ENCODE results near the gene ZFYVE1.

ZFYVE1 gene

DNA sequence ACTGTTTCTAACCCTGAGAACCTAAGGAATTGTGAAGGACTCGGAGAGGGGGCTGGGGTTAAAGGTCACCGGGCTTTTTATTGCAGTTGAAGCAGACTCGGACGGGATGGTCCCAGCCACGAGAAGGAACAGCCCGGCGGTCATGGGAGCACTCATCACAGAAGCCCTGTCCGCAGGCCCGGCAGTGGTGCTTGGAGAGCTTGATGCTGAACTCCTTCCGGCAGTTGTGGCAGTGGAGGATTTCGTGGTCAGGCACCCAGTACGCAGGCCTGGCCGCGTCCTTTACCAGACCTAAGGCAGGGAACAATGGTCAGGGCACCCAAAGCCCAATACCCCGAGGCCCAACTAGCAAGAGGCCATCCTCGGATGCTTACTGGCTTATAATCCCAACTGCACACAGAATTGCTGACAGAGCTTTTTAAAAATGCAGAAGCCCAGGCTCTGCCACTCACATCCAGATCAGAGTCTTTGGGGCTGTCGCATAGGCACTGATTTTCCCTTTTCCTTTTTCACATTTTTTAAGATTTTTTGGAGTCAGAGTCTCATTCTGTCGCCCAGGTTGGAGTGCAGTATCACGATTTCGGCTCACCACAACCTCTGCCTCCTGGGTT is 56.0 kb downstream of the ZFYVE1 start:
- TF ChIP-seq, protein P1, sequence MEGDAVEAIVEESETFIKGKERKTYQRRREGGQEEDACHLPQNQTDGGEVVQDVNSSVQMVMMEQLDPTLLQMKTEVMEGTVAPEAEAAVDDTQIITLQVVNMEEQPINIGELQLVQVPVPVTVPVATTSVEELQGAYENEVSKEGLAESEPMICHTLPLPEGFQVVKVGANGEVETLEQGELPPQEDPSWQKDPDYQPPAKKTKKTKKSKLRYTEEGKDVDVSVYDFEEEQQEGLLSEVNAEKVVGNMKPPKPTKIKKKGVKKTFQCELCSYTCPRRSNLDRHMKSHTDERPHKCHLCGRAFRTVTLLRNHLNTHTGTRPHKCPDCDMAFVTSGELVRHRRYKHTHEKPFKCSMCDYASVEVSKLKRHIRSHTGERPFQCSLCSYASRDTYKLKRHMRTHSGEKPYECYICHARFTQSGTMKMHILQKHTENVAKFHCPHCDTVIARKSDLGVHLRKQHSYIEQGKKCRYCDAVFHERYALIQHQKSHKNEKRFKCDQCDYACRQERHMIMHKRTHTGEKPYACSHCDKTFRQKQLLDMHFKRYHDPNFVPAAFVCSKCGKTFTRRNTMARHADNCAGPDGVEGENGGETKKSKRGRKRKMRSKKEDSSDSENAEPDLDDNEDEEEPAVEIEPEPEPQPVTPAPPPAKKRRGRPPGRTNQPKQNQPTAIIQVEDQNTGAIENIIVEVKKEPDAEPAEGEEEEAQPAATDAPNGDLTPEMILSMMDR (IDR thresholded peaks at IDR 0.05) = no peak
- Histone ChIP-seq H3K27me3 (no peaks in the 10 kb centered on the region), H3K36me3 (peaks cover 64 to 89% (median 83%) of the 10 kb centered on the region in 3 donors), H3K27ac (no peak overlapping the region), H3K4me3 (no peak overlapping the region), H3K4me1 (no peaks in the 10 kb centered on the region), H3K9me3 (no peaks in the 10 kb centered on the region)
- intact Hi-C loops (cut with DNase I; ENCODE audit: low total_unique reads) = no loop called here
- no peak for DNase-seq

DNA sequence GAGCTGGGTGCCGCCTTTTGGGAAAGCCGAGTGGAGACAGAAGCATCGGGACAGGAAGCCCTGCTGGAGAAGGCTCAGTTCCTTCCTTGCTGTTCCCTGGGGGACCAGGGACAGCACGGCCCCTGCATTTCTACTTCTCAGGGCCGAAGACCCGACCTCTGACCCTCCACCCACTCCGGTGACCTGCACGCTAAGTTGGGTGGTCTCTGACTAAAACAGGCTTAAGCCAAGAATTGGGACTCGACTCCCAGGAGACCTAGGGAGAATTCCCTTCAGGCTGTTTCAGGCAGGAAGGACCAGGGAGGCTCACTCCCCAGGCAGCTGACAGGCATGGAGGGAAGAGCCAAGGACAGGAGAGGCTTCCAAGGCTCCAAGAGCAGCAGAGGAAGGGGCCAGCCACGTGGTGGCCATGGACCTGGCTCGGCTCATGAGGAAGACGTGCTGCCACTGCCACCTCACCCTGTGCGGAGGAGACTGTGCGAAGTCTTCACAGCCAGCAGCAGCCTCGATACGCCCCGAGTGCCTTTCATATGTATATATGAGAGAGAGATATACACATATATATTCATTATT is 56.8 kb downstream of the ZFYVE1 start:
- H3K9me3 ChIP-seq = no peaks in the 10 kb centered on the region
- TF ChIP-seq, protein P1 (IDR thresholded peaks at IDR 0.05) = no peak
- H3K4me1 ChIP-seq = no peaks in the 10 kb centered on the region
- intact Hi-C loops (cut with DNase I; ENCODE audit: low total_unique reads) = no loop called here
- H3K27me3 ChIP-seq = no peaks in the 10 kb centered on the region
- no peak for DNase-seq
- peaks cover 58 to 84% (median 75%) of the 10 kb centered on the region in 3 donors for H3K36me3 ChIP-seq
- H3K27ac ChIP-seq = no peak overlapping the region
- no peak overlapping the region for H3K4me3 ChIP-seq

DNA sequence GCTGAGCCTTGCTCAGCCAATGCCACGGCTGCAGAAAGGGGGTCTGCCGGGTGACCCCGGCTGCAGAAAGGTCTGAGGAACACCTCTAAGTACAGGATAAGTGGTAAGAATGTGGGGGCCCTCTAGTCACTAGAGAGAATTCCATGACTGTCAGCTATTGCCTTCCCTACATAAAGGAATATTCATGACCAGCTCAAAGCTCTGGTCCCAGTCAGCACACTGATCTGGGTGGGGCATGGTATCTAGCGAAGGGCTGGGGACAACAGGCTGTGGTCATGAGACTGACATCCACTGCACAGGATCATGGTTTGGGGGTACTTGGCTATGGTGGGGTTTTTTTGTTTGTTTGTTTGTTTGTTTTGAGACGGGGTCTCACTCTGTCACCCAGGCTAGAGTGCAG is 58.6 kb downstream of the ZFYVE1 start:
- H3K9me3 ChIP-seq = no peaks in the 10 kb centered on the region
- no peaks in the 10 kb centered on the region for H3K27me3 ChIP-seq
- H3K4me3 ChIP-seq = no peak overlapping the region
- intact Hi-C loops (cut with DNase I; ENCODE audit: low total_unique reads) = no loop called here
- TF ChIP-seq, protein P1 (IDR thresholded peaks at IDR 0.05) = no peak
- DNase-seq = no peak
- no peak overlapping the region for H3K27ac ChIP-seq
- peaks cover 40 to 70% (median 57%) of the 10 kb centered on the region in 3 donors for H3K36me3 ChIP-seq
- H3K4me1 ChIP-seq = no peaks in the 10 kb centered on the region

DNA sequence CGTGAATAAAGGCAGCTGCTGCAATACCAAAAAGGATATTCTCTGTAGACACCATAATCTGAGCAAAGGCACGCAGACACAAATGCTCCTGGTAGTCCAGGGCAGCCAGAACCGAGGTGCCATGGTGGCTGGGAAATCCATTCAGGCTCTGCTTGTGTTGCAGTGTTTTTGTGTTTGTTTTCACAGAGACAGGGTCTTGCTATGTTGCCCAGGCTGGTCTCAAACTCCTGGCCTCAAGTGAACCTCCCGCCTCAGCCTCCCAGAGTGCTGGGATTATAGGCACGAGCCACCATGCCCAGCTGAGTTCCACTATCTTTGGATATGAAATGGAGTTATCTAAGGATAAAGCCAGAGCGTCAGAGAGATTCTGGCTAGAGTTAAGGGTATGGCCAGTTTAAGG is 60.9 kb downstream of the ZFYVE1 start:
- no peak for DNase-seq
- TF ChIP-seq, protein P1 (IDR thresholded peaks at IDR 0.05) = no peak
- intact Hi-C loops (cut with DNase I; ENCODE audit: low total_unique reads) = no loop called here
- Histone ChIP-seq H3K9me3 (no peaks in the 10 kb centered on the region), H3K4me3 (no peak overlapping the region), H3K27ac (no peak overlapping the region), H3K4me1 (no peaks in the 10 kb centered on the region), H3K27me3 (no peaks in the 10 kb centered on the region), H3K36me3 (peaks cover 24 to 54% (median 39%) of the 10 kb centered on the region in 3 donors)

DNA sequence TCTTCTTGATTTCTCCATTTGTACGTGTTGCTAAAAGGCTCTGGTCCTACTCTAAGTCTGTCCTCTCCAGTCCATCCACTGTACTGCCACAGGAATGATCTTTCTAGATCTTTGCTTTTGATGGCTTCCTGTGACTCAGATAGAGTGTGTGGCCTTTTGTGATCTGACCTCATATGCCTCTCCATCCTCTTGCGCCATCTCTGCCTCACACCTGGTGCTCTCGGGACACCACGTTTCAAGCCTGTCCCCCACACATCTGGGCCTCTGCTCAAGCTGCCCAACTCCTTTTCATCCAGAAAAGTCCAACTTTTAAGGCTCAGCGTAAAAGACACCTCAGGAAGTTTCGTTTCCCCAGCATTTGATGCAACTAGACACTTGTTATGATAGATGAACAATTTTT is 61.7 kb downstream of the ZFYVE1 start:
- no peaks in the 10 kb centered on the region for H3K27me3 ChIP-seq
- no peak overlapping the region for H3K4me3 ChIP-seq
- no peak overlapping the region for H3K27ac ChIP-seq
- intact Hi-C loops (cut with DNase I; ENCODE audit: low total_unique reads) = no loop called here
- H3K4me1 ChIP-seq = no peaks in the 10 kb centered on the region
- DNase-seq = no peak
- TF ChIP-seq, protein P1 (IDR thresholded peaks at IDR 0.05) = no peak
- no peaks in the 10 kb centered on the region for H3K9me3 ChIP-seq
- peaks cover 16 to 54% (median 31%) of the 10 kb centered on the region in 3 donors for H3K36me3 ChIP-seq

All from tibial artery (tissue), 4 donors.